SK-N-SH (cell line): ENCODE measurements around the gene SPTA1. TPM values are rescaled to one million over a fixed set of nuclear protein-coding genes. Genes with fewer than 3 reads are reported as not detected.

ENCODE experiments used
- CTCF ChIA-PET: fragments of 300-600, 350-600 bp; formaldehyde crosslinking; extraction: SDS; loops from one replicate; lab custom pipeline; 2021; lab: Yijun Ruan, JAX
- POLR2A ChIA-PET: fragments of 350-600 bp; sonication (Branson Sonifier 250); formaldehyde crosslinking; extraction: SDS; loops from one replicate; lab custom pipeline; 2020; ENCODE audit warnings: antibody characterized with exemption, inconsistent platforms; lab: Yijun Ruan, JAX
- DNase-seq: peaks from one replicate; pipeline ENCODE4 v3.0.0; 2012
- H2AFZ ChIP-seq: fragments of 200-600 bp; sonication (generic); 2 replicates; pipeline ENCODE4 v1.8.1; 2016; ENCODE audit warnings: antibody characterized with exemption, mild to moderate bottlenecking, low read depth
- H3F3A ChIP-seq: fragments of 200-600 bp; sonication (generic); replicated peaks from 2 replicates; pipeline ENCODE3; 2016; ENCODE audit warnings: antibody characterized with exemption, mild to moderate bottlenecking; ENCODE audit not compliant: insufficient read depth
- H3K27ac ChIP-seq, 2 experiments: fragments of 200-500 bp in 1 of 2; fragments of 200-600 bp in 1 of 2; sonication (Bioruptor generic) in 1 of 2; sonication (generic), shearing (Covaris generic) in 1 of 2; 2 replicates each; pipeline versions ENCODE4 v1.5.1 to v1.6.1; 2014 to 2016; ENCODE audit warnings: low read depth in 2 of 2, inconsistent platforms in 1 of 2, low read length in 1 of 2, mild to moderate bottlenecking in 1 of 2, mixed read lengths in 1 of 2
- H3K27me3 ChIP-seq: fragments of 200-600 bp; sonication (generic), shearing (Covaris generic); 2 replicates; pipeline ENCODE4 v1.6.1; 2016; ENCODE audit warnings: mixed run types; ENCODE audit not compliant: insufficient read depth
- H3K36me3 ChIP-seq, 2 experiments: fragments of 200-500 bp in 1 of 2; fragments of 200-600 bp in 1 of 2; sonication (Bioruptor generic) in 1 of 2; sonication (generic) in 1 of 2; replicated peaks in 1 of 2; 2 replicates each; pipeline versions ENCODE3 to v1.5.1; 2014 to 2016; ENCODE audit warnings: low read length in 1 of 2, mild to moderate bottlenecking in 1 of 2; ENCODE audit not compliant: insufficient read depth in 2 of 2, control insufficient read depth in 1 of 2
- H3K4me1 ChIP-seq, 2 experiments: fragments of 200-500 bp in 1 of 2; fragments of 200-600 bp in 1 of 2; sonication (Bioruptor generic) in 1 of 2; sonication (generic), shearing (Covaris generic) in 1 of 2; 2 replicates each; pipeline versions ENCODE4 v1.5.1 to v1.6.1; 2014 to 2016; ENCODE audit warnings: low read depth in 1 of 2, low read length in 1 of 2, mixed run types in 1 of 2; ENCODE audit not compliant: insufficient read depth in 2 of 2, control insufficient read depth in 1 of 2
- H3K4me2 ChIP-seq: fragments of 200-600 bp; sonication (generic), shearing (Covaris generic); 2 replicates; pipeline ENCODE4 v1.6.1; 2017; ENCODE audit warnings: mixed run types
- H3K4me3 ChIP-seq, 2 experiments: fragments of 200-500 bp in 1 of 2; fragments of 200-600 bp in 1 of 2; sonication (Bioruptor generic) in 1 of 2; sonication (generic), shearing (Covaris generic) in 1 of 2; 2 replicates each; pipeline versions ENCODE4 v1.5.1 to v1.8.1; 2014 to 2016; ENCODE audit warnings: low read depth in 2 of 2, inconsistent platforms in 1 of 2, low read length in 1 of 2, mild to moderate bottlenecking in 1 of 2, mixed read lengths in 1 of 2, moderate library complexity in 1 of 2
- H3K79me2 ChIP-seq: fragments of 200-600 bp; sonication (generic); 2 replicates; pipeline ENCODE4 v1.8.1; 2017; ENCODE audit warnings: mild to moderate bottlenecking; ENCODE audit not compliant: insufficient read depth
- H3K9ac ChIP-seq: fragments of 200-600 bp; sonication (generic); 2 replicates; pipeline ENCODE4 v1.6.1; 2017; ENCODE audit warnings: mixed run types
- H3K9me2 ChIP-seq: fragments of 200-600 bp; sonication (generic); 2 replicates; pipeline ENCODE4 v1.6.1; 2017; ENCODE audit warnings: mixed run types
- H3K9me3 ChIP-seq: fragments of 200-600 bp; sonication (generic); 2 replicates; pipeline ENCODE4 v1.6.1; 2017; ENCODE audit warnings: mixed run types, mild to moderate bottlenecking, moderate library complexity
- H4K20me1 ChIP-seq: fragments of 200-600 bp; sonication (generic); 2 replicates; pipeline ENCODE4 v1.6.1; 2017; ENCODE audit warnings: mild to moderate bottlenecking, mixed run types; ENCODE audit not compliant: insufficient read depth
- CHD2 ChIP-seq: fragments of 150-350 bp; IDR thresholded peaks from 2 replicates; pipeline ENCODE4 v1.6.1; 2018; ENCODE audit warnings: low read length; ENCODE audit not compliant: partially characterized antibody
- CTCF ChIP-seq: fragments of 200-600 bp; sonication (generic); IDR thresholded peaks from 2 replicates; pipeline ENCODE4 v1.6.1; 2017; ENCODE audit warnings: antibody characterized with exemption, mild to moderate bottlenecking, moderate library complexity
- EZH2phosphoT487 ChIP-seq: fragments of 200-600 bp; sonication (generic); IDR thresholded peaks from 2 replicates; pipeline ENCODE4 v1.6.1; 2017; ENCODE audit warnings: low read depth, mixed run types, mild to moderate bottlenecking, antibody characterized with exemption, moderate library complexity, borderline replicate concordance
- FOSL2 ChIP-seq: IDR thresholded peaks from 2 replicates; pipeline ENCODE4 v1.4.0; 2012; ENCODE audit warnings: low read depth, mild to moderate bottlenecking, moderate library complexity, borderline replicate concordance
- FOXJ3 ChIP-seq: sonication (generic); formaldehyde crosslinking; IDR thresholded peaks from 2 replicates; pipeline ENCODE4 v1.5.1; 2020; ENCODE audit warnings: mild to moderate bottlenecking, missing genetic modification reagents
- FOXM1 ChIP-seq: IDR thresholded peaks from 2 replicates; pipeline ENCODE4 v1.4.0; 2012; ENCODE audit warnings: low read depth, mild to moderate bottlenecking
- JUND ChIP-seq: IDR thresholded peaks from 2 replicates; pipeline ENCODE4 v1.4.0; 2012
- MXI1 ChIP-seq: IDR thresholded peaks from 2 replicates; pipeline ENCODE4 v1.6.1; 2012; ENCODE audit warnings: mild to moderate bottlenecking, low read depth, low read length, improper control_type of control experiment
- PBX3 ChIP-seq: IDR thresholded peaks from 2 replicates; pipeline ENCODE4; 2012
- POLR2AphosphoS5 ChIP-seq: IDR thresholded peaks from 2 replicates; pipeline ENCODE4 v1.6.1; 2012; ENCODE audit warnings: low read depth, low read length
- RAD21 ChIP-seq: IDR thresholded peaks from 2 replicates; pipeline ENCODE4 v1.6.1; 2012; ENCODE audit warnings: mild to moderate bottlenecking, low read length
- SIN3A ChIP-seq: IDR thresholded peaks from 2 replicates; pipeline ENCODE4 v1.6.1; 2012; ENCODE audit warnings: low read depth, mild to moderate bottlenecking, low read length, moderate library complexity, borderline replicate concordance
- TEAD4 ChIP-seq: IDR thresholded peaks from 2 replicates; pipeline ENCODE4 v1.4.0; 2012; ENCODE audit warnings: mild to moderate bottlenecking, borderline replicate concordance; ENCODE audit not compliant: insufficient read depth
- YY1 ChIP-seq: IDR thresholded peaks from 2 replicates; pipeline ENCODE4 v1.4.0; 2012; ENCODE audit warnings: low read depth, mild to moderate bottlenecking
- WGBS: methylation state at CpG from one replicate; pipeline ENCODE4 v1.1.6; 2017; ENCODE audit warnings: low lambda C conversion rate; 5-methylcytosine and 5-hydroxymethylcytosine counted together
- polyA plus RNA-seq, 3 experiments: library from polyadenylated mRNA; depleted of rRNA; stranded (reverse); fragments of >200 nt; gene quantifications; 2 replicates each; pipeline ENCODE4 v1.2.3, GENCODE V29; 2012
- TF ChIP-seq, protein P1 (sequence below): IDR thresholded peaks from 2 replicates; pipeline ENCODE4 v1.4.0; 2012; ENCODE audit warnings: low read depth
- TF ChIP-seq, protein P2 (sequence below): IDR thresholded peaks from 2 replicates; pipeline ENCODE4 v1.4.0; 2012; ENCODE audit warnings: low read depth, borderline replicate concordance
- TF ChIP-seq, protein P3 (sequence below): IDR thresholded peaks from 2 replicates; pipeline ENCODE4 v1.6.1; 2012; ENCODE audit warnings: mild to moderate bottlenecking, low read depth, low read length, moderate library complexity
- TF ChIP-seq, protein P4 (sequence below): IDR thresholded peaks from 2 replicates; pipeline ENCODE4 v1.4.0; 2012; ENCODE audit warnings: low read depth, borderline replicate concordance

Gene SPTA1
- polyA plus RNA-seq, 1 of the 3 experiments (the other 2 are of a cell fraction), result not detected

GRCh38 chr1:158564608-158565007 is 121.9 kb downstream of the SPTA1 start:
- H3K9me3 ChIP-seq, result no peaks in the 10 kb centered on the region
- no peaks in the 10 kb centered on the region for H3K36me3 ChIP-seq
- no peak overlapping the region for H2AFZ ChIP-seq
- H3K4me1 ChIP-seq, result no peaks in the 10 kb centered on the region
- ChIA-PET CTCF (no interaction called here), POLR2A (no interaction called here)
- no peaks in the 10 kb centered on the region for H3K9me2 ChIP-seq
- no peak overlapping the region for H3K4me3 ChIP-seq
- TF ChIP-seq FOSL2 (no peak), TEAD4 (no peak), EZH2phosphoT487 (no peak), FOXM1 (no peak), POLR2AphosphoS5 (no peak), YY1 (no peak), RAD21 (no peak), SIN3A (no peak), PBX3 (no peak), CTCF (no peak), JUND (no peak), FOXJ3 (no peak), CHD2 (no peak), MXI1 (no peak)
- TF ChIP-seq, protein P1, sequence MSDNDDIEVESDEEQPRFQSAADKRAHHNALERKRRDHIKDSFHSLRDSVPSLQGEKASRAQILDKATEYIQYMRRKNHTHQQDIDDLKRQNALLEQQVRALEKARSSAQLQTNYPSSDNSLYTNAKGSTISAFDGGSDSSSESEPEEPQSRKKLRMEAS, result no peak
- TF ChIP-seq, protein P2, sequence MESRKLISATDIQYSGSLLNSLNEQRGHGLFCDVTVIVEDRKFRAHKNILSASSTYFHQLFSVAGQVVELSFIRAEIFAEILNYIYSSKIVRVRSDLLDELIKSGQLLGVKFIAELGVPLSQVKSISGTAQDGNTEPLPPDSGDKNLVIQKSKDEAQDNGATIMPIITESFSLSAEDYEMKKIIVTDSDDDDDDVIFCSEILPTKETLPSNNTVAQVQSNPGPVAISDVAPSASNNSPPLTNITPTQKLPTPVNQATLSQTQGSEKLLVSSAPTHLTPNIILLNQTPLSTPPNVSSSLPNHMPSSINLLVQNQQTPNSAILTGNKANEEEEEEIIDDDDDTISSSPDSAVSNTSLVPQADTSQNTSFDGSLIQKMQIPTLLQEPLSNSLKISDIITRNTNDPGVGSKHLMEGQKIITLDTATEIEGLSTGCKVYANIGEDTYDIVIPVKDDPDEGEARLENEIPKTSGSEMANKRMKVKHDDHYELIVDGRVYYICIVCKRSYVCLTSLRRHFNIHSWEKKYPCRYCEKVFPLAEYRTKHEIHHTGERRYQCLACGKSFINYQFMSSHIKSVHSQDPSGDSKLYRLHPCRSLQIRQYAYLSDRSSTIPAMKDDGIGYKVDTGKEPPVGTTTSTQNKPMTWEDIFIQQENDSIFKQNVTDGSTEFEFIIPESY, result no peak
- TF ChIP-seq, protein P3, sequence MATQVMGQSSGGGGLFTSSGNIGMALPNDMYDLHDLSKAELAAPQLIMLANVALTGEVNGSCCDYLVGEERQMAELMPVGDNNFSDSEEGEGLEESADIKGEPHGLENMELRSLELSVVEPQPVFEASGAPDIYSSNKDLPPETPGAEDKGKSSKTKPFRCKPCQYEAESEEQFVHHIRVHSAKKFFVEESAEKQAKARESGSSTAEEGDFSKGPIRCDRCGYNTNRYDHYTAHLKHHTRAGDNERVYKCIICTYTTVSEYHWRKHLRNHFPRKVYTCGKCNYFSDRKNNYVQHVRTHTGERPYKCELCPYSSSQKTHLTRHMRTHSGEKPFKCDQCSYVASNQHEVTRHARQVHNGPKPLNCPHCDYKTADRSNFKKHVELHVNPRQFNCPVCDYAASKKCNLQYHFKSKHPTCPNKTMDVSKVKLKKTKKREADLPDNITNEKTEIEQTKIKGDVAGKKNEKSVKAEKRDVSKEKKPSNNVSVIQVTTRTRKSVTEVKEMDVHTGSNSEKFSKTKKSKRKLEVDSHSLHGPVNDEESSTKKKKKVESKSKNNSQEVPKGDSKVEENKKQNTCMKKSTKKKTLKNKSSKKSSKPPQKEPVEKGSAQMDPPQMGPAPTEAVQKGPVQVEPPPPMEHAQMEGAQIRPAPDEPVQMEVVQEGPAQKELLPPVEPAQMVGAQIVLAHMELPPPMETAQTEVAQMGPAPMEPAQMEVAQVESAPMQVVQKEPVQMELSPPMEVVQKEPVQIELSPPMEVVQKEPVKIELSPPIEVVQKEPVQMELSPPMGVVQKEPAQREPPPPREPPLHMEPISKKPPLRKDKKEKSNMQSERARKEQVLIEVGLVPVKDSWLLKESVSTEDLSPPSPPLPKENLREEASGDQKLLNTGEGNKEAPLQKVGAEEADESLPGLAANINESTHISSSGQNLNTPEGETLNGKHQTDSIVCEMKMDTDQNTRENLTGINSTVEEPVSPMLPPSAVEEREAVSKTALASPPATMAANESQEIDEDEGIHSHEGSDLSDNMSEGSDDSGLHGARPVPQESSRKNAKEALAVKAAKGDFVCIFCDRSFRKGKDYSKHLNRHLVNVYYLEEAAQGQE, result no peak
- TF ChIP-seq, protein P4, sequence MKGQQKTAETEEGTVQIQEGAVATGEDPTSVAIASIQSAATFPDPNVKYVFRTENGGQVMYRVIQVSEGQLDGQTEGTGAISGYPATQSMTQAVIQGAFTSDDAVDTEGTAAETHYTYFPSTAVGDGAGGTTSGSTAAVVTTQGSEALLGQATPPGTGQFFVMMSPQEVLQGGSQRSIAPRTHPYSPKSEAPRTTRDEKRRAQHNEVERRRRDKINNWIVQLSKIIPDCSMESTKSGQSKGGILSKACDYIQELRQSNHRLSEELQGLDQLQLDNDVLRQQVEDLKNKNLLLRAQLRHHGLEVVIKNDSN, result no peak
- no peak overlapping the region for H3K27ac ChIP-seq
- WGBS, result 0% methylated on average over 2 of the region's 2 CpGs
- H3K4me2 ChIP-seq, result no peak overlapping the region
- no peaks in the 10 kb centered on the region for H4K20me1 ChIP-seq
- H3F3A ChIP-seq, result no peaks in the 10 kb centered on the region
- H3K9ac ChIP-seq, result no peak overlapping the region
- H3K27me3 ChIP-seq, result no peaks in the 10 kb centered on the region; the same call in 1 of the 2 replicates
- no peaks in the 10 kb centered on the region for H3K79me2 ChIP-seq
- no peak for DNase-seq
